Pancreas (tissue), 10 donors: ENCODE results near the gene MBD5. TPM values are rescaled to one million over a fixed set of nuclear protein-coding genes. Genes with fewer than 3 reads are reported as not detected.

Source experiments
- ATAC-seq, 4 donors: fragments of 200-7000 bp; cut with Tn5 transposase; one replicate each; pipeline versions ENCODE4 v1.8.0 to v1.9.1; 2020; ENCODE audit warnings: mild to moderate bottlenecking in 4 of 4, moderate library complexity in 4 of 4
- DNase-seq, 6 donors: peaks; one replicate each; pipeline ENCODE4 v3.0.0-alpha.2; 2020
- FAIRE-seq: peaks from 2 replicates; lab custom pipeline; 2012; peaks lifted over from hg19 to GRCh38; lab: Jason Lieb, UNC
- H3K27ac ChIP-seq, 4 donors: fragments of 200-600 bp; sonication (generic); 1 replicate in 3 of 4; 2 replicates in 1 of 4; pipeline versions ENCODE4 v1.5.0 to v1.8.0; 2020
- H3K27me3 ChIP-seq, 4 donors: fragments of 200-600 bp; one replicate each; pipeline ENCODE4 v1.8.0; 2021
- H3K36me3 ChIP-seq, 3 donors: fragments of 200-600 bp; sonication (generic) in 1 of 3; one replicate each; pipeline versions ENCODE4 v1.5.0 to v1.8.0; 2020 to 2021
- H3K4me1 ChIP-seq, 3 donors: fragments of 200-600 bp; one replicate each; pipeline ENCODE4 v1.8.0; 2021
- H3K4me3 ChIP-seq, 4 donors: fragments of 200-600 bp; sonication (generic) in 2 of 4; one replicate each; pipeline versions ENCODE4 v1.5.0 to v1.8.0; 2020 to 2021
- H3K9me3 ChIP-seq, 4 donors: fragments of 200-600 bp; one replicate each; pipeline ENCODE4 v1.8.0; 2021
- WGBS, 2 donors: extraction: QIAGEN DNeasy Blood & Tissue Kit; methylation state at CpG; one replicate each; pipeline ENCODE4 v1.1.7; 2013; 5-methylcytosine and 5-hydroxymethylcytosine counted together
- intact Hi-C, 3 donors: fragments of 100-400 bp; cut with DNase I; formaldehyde crosslinking; loops; one replicate each; pipeline versions ENCODE4 v1.11.1 to v1.14.2; 2022
- polyA plus RNA-seq, 2 donors: library from polyadenylated mRNA; stranded (reverse); fragments of 200-250 nt; gene quantifications; one replicate each; pipeline ENCODE4 v1.2.3, GENCODE V29; 2013
- total RNA-seq, 6 donors: library from RNA; stranded (reverse); fragmentation: NEBNext Ultra II Directional in 4 of 6; extraction: Animal tissue kit (Norgen Biotek cat#: 25700) in 4 of 6; gene quantifications; one replicate each; pipeline versions ENCODE4 v1.2.1 to v1.2.4, GENCODE V29; 2021 to 2023
- TF ChIP-seq, protein P1 (sequence below), 4 donors: fragments of 200-600 bp; sonication (generic) in 3 of 4; IDR thresholded peaks; one replicate each; pipeline versions ENCODE4 v1.5.0 to v1.8.0; 2021; ENCODE audit warnings: antibody characterized with exemption in 4 of 4
- donor health status: healthy with polysubstance abuse.
- donor health status: DM: no; HTN: no; CAD: no; lungs with moderate emphysema.
- donor health status: DM: no; HTN: no; CAD: no.
- donor health status: control.
- donor health status: control.
- donor health status: Bipolar disorder and iron deficiency.
- donor health status: DM: yes; HTN: yes; CAD: no.
- donor health status: DM: no; HTN: no; CAD: no.
- donor health status: DM: no; HTN: no; CAD: no.
- donor health status: DM: yes; HTN: yes; CAD: no.

The MBD5 gene
- total and polyA plus RNA-seq, 8 donors = 4.5 to 27.4 (median 12.8) TPM

GRCh38 chr2:148255929-148256328, 235.0 kb downstream of the MBD5 start:
- no peak overlapping the region for H3K4me3 ChIP-seq
- H3K9me3 ChIP-seq = no peaks in the 10 kb centered on the region
- FAIRE-seq = no peak
- no peaks in the 10 kb centered on the region for H3K27me3 ChIP-seq
- H3K27ac ChIP-seq = no peak overlapping the region
- H3K4me1 ChIP-seq = no peaks in the 10 kb centered on the region
- no peak for DNase-seq
- intact Hi-C loops = no loop called here
- TF ChIP-seq, protein P1, sequence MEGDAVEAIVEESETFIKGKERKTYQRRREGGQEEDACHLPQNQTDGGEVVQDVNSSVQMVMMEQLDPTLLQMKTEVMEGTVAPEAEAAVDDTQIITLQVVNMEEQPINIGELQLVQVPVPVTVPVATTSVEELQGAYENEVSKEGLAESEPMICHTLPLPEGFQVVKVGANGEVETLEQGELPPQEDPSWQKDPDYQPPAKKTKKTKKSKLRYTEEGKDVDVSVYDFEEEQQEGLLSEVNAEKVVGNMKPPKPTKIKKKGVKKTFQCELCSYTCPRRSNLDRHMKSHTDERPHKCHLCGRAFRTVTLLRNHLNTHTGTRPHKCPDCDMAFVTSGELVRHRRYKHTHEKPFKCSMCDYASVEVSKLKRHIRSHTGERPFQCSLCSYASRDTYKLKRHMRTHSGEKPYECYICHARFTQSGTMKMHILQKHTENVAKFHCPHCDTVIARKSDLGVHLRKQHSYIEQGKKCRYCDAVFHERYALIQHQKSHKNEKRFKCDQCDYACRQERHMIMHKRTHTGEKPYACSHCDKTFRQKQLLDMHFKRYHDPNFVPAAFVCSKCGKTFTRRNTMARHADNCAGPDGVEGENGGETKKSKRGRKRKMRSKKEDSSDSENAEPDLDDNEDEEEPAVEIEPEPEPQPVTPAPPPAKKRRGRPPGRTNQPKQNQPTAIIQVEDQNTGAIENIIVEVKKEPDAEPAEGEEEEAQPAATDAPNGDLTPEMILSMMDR (IDR thresholded peaks at IDR 0.05) = no peak
- ATAC-seq = no peak
- no peaks in the 10 kb centered on the region for H3K36me3 ChIP-seq
- 81 to 89% methylated on average over 8 of the region's 8 CpGs for WGBS, 2 donors

DNA sequence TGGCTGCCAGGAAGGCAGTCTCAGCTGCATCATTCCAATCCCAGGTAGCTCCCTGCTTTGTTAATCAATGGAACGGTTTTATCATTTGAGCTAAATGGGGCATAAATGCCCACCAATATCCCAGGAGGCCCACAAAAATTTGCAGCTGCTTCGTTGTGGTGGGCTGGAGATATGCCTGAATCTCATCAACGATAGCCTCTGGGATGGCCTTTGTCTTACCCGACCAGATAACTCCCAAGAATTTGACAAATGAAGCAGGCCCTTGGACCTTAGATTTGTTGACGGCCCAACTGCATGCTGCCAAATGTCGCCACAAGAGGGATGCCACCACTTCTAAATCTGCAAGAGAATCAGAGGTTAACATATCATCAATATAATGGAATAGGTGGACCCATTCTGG, 236.4 kb downstream of the MBD5 start:
- WGBS, 2 donors = 93% methylated on average over 6 of the region's 6 CpGs
- FAIRE-seq = no peak

GRCh38 chr2:148258124-148258523, 237.2 kb downstream of the MBD5 start:
- no peak for FAIRE-seq

More for the DNA sequence above, 236.4 kb downstream of the MBD5 start:
- Histone ChIP-seq H3K4me1 (no peaks in the 10 kb centered on the region), H3K36me3 (no peaks in the 10 kb centered on the region), H3K27ac (no peak overlapping the region), H3K27me3 (no peaks in the 10 kb centered on the region), H3K4me3 (no peak overlapping the region), H3K9me3 (no peaks in the 10 kb centered on the region)
- TF ChIP-seq, protein P1 (IDR thresholded peaks at IDR 0.05) = no peak
- intact Hi-C loops = no loop called here
- no peak for ATAC-seq
- DNase-seq = no peak

GRCh38 chr2:148259674-148260073, 238.8 kb downstream of the MBD5 start:
- no peak overlapping the region for H3K27ac ChIP-seq
- no peak for FAIRE-seq
- 85% methylated on average over 6 of the region's 6 CpGs for WGBS, 2 donors
- no peaks in the 10 kb centered on the region for H3K27me3 ChIP-seq
- TF ChIP-seq, protein P1 (IDR thresholded peaks at IDR 0.05) = no peak
- H3K4me1 ChIP-seq = no peaks in the 10 kb centered on the region
- DNase-seq = peak in 1 of 6 donors; percentile 20
- intact Hi-C loops = no loop called here
- no peak for ATAC-seq
- H3K4me3 ChIP-seq = no peak overlapping the region
- no peaks in the 10 kb centered on the region for H3K9me3 ChIP-seq
- H3K36me3 ChIP-seq = no peaks in the 10 kb centered on the region

More at GRCh38 chr2:148258124-148258523, 237.2 kb downstream of the MBD5 start:
- H3K4me1 ChIP-seq = no peaks in the 10 kb centered on the region
- DNase-seq (no peak), ATAC-seq (no peak)
- H3K36me3 ChIP-seq = no peaks in the 10 kb centered on the region
- TF ChIP-seq, protein P1 (IDR thresholded peaks at IDR 0.05) = no peak
- no peaks in the 10 kb centered on the region for H3K27me3 ChIP-seq
- H3K4me3 ChIP-seq = no peak overlapping the region
- no peak overlapping the region for H3K27ac ChIP-seq
- intact Hi-C loops = no loop called here
- H3K9me3 ChIP-seq = no peaks in the 10 kb centered on the region
- WGBS, 2 donors = 78% methylated on average over 10 of the region's 10 CpGs

GRCh38 chr2:148263890-148264289, 243.0 kb downstream of the MBD5 start:
- Histone ChIP-seq H3K36me3 (no peaks in the 10 kb centered on the region), H3K9me3 (no peaks in the 10 kb centered on the region), H3K4me3 (no peak overlapping the region), H3K4me1 (no peaks in the 10 kb centered on the region), H3K27me3 (no peaks in the 10 kb centered on the region), H3K27ac (no peak overlapping the region)
- intact Hi-C loops = no loop called here
- FAIRE-seq (no peak), DNase-seq (no peak), ATAC-seq (no peak)
- WGBS, 2 donors = 92 to 93% methylated on average over 2 of the region's 2 CpGs
- TF ChIP-seq, protein P1 (IDR thresholded peaks at IDR 0.05) = no peak
